ENCODE results near the gene KCNJ5. TPM values are rescaled to one million over a fixed set of nuclear protein-coding genes. Genes with fewer than 3 reads are reported as not detected.

KCNJ5 gene
- polyA plus RNA-seq, 1 donor (not counting 4 experiments of a cell fraction or from before 2014, with no cell fraction given): 0.59 TPM

DNA sequence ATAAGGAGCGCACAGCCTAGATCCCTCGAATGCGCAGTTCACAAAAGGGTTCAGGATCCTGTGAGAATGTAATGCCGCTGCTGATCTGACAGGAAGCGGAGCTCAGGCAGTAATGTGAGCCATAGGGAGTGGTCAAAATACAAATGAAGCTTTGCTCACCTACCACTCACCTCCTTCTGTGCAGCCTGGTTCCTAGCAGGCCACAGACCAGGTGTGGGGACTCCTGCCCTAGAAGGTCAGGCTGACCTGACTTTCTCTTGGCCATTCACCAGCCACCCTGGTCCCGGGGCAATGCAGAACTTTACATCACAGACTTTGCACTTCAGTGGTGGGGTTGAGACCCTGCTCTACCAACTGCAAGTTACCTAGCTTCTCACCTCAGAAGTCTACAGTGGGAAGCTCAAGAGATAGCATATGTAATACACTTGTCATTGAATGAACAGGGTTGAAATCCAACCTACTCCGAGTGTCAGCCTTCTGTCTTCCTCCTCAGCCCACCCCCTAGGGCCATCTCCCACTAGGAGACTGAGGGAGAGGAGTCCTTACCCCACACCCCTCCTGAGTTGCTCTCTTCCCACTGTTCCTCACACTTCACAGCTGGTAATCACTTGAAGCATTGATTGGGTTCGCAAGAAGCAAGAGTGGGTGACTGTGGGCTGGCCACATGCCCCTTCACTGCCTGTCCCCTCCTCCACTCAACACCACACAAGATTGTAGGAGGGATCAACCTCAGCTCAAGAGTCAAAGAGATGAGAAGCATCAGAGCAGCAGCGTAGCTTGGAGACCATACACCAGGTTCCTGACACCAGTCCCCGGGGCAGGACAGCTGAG lies 22.1 kb upstream of the KCNJ5 start:
- dilution Hi-C loops (cut with MboI; ENCODE audit: extremely low pct_ligation_motif_present, low sequenced_read_pairs): no loop called here
- Histone ChIP-seq H3K4me1 (ENCODE audit: control insufficient read depth, extremely low read depth, insufficient read depth, low read length) (no peaks in the 10 kb centered on the region), H2AFZ (ENCODE audit: control insufficient read depth, low read length) (no peak overlapping the region), H3K27ac (ENCODE audit: control insufficient read depth, insufficient read depth, low read length) (no peak overlapping the region), H3K36me3 (ENCODE audit: control insufficient read depth in 2 of 2, extremely low read depth in 1 of 2, insufficient read depth in 2 of 2, low read length in 2 of 2) (no peaks in the 10 kb centered on the region), H4K20me1 (ENCODE audit: control insufficient read depth, extremely low read depth, insufficient read depth, low read length) (no peaks in the 10 kb centered on the region), H3K9me1 (ENCODE audit: control insufficient read depth, extremely low read depth, insufficient read depth, low read length) (no peaks in the 10 kb centered on the region), H3K4me2 (ENCODE audit: control insufficient read depth, extremely low read depth, insufficient read depth, low read depth, low read length) (no peak overlapping the region), H3K9ac (ENCODE audit: control insufficient read depth, extremely low read depth, insufficient read depth, low read length) (no peak overlapping the region), H3K79me2 (ENCODE audit: control insufficient read depth, insufficient read depth, low read length) (no peaks in the 10 kb centered on the region), H3K9me3 (ENCODE audit: control insufficient read depth, low read depth, low read length) (no peaks in the 10 kb centered on the region), H3K4me3 (ENCODE audit: control insufficient read depth in 2 of 3, extremely low read depth in 1 of 3, insufficient read depth in 2 of 3, low read depth in 1 of 3, low read length in 3 of 3) (no peak overlapping the region), H3K27me3 (ENCODE audit: control insufficient read depth, extremely low read depth, insufficient read depth, low read length) (peaks cover 2% of the 10 kb centered on the region)
- FAIRE-seq (no peak), DNase-seq (ENCODE audit: low read depth, low spot score) (no peak)
- TF ChIP-seq, protein P1, sequence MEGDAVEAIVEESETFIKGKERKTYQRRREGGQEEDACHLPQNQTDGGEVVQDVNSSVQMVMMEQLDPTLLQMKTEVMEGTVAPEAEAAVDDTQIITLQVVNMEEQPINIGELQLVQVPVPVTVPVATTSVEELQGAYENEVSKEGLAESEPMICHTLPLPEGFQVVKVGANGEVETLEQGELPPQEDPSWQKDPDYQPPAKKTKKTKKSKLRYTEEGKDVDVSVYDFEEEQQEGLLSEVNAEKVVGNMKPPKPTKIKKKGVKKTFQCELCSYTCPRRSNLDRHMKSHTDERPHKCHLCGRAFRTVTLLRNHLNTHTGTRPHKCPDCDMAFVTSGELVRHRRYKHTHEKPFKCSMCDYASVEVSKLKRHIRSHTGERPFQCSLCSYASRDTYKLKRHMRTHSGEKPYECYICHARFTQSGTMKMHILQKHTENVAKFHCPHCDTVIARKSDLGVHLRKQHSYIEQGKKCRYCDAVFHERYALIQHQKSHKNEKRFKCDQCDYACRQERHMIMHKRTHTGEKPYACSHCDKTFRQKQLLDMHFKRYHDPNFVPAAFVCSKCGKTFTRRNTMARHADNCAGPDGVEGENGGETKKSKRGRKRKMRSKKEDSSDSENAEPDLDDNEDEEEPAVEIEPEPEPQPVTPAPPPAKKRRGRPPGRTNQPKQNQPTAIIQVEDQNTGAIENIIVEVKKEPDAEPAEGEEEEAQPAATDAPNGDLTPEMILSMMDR (optimal IDR thresholded peaks at IDR 0.05 in 1 of 3, IDR thresholded peaks at IDR 0.05 in 1 of 3, conservative IDR thresholded peaks at IDR 0.05 in 1 of 3; ENCODE audit: extremely low read depth in 1 of 3, insufficient read depth in 2 of 3, low read length in 3 of 3): no peak
- TF ChIP-seq EZH2 (IDR thresholded peaks at IDR 0.05; ENCODE audit: low read length): no peak

DNA sequence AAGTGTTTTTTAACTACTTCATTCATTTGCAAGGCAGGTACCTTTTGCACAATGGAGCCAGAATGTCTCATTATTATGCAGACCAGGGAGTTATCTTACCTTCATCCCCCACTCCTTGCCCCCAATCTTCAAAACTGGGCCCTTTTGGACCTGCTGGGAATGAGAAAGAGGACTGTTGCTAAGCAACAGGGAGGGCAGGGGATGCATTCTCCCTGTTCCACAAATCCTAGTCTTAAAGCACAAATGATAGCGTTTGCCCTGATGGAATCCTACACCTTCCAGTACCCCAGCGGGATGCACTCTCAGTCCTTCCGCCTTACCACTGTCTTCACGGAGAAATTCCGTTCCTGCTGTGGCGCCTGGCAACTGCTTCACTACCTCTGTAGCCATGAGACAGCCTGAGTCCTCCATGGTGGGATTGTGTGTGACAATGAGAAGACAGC lies 20.0 kb upstream of the KCNJ5 start:
- peaks cover 4% of the 10 kb centered on the region for H3K27me3 ChIP-seq (ENCODE audit: control insufficient read depth, extremely low read depth, insufficient read depth, low read length)
- H3K9ac ChIP-seq (ENCODE audit: control insufficient read depth, extremely low read depth, insufficient read depth, low read length): no peak overlapping the region
- H3K79me2 ChIP-seq (ENCODE audit: control insufficient read depth, insufficient read depth, low read length): no peaks in the 10 kb centered on the region
- H3K9me1 ChIP-seq (ENCODE audit: control insufficient read depth, extremely low read depth, insufficient read depth, low read length): no peaks in the 10 kb centered on the region
- H4K20me1 ChIP-seq (ENCODE audit: control insufficient read depth, extremely low read depth, insufficient read depth, low read length): no peaks in the 10 kb centered on the region
- no peak for FAIRE-seq
- no peak overlapping the region for H2AFZ ChIP-seq (ENCODE audit: control insufficient read depth, low read length)
- H3K36me3 ChIP-seq (ENCODE audit: control insufficient read depth in 2 of 2, extremely low read depth in 1 of 2, insufficient read depth in 2 of 2, low read length in 2 of 2): no peaks in the 10 kb centered on the region
- no peak overlapping the region for H3K4me2 ChIP-seq (ENCODE audit: control insufficient read depth, extremely low read depth, insufficient read depth, low read depth, low read length)
- no peaks in the 10 kb centered on the region for H3K4me1 ChIP-seq (ENCODE audit: control insufficient read depth, extremely low read depth, insufficient read depth, low read length)
- dilution Hi-C loops (cut with MboI; ENCODE audit: extremely low pct_ligation_motif_present, low sequenced_read_pairs): no loop called here
- DNase-seq (ENCODE audit: low read depth, low spot score): no peak
- H3K27ac ChIP-seq (ENCODE audit: control insufficient read depth, insufficient read depth, low read length): no peak overlapping the region
- H3K9me3 ChIP-seq (ENCODE audit: control insufficient read depth, low read depth, low read length): no peaks in the 10 kb centered on the region
- H3K4me3 ChIP-seq (ENCODE audit: control insufficient read depth in 2 of 3, extremely low read depth in 1 of 3, insufficient read depth in 2 of 3, low read depth in 1 of 3, low read length in 3 of 3): no peak overlapping the region
- no peak for TF ChIP-seq EZH2 (IDR thresholded peaks at IDR 0.05; ENCODE audit: low read length)
- TF ChIP-seq, protein P1 (optimal IDR thresholded peaks at IDR 0.05 in 1 of 3, IDR thresholded peaks at IDR 0.05 in 1 of 3, conservative IDR thresholded peaks at IDR 0.05 in 1 of 3; ENCODE audit: extremely low read depth in 1 of 3, insufficient read depth in 2 of 3, low read length in 3 of 3): no peak
